GM21423 (cell line): ENCODE results near the gene ANKS1B.

Experiments
- ATAC-seq: cut with Tn5 transposase; IDR thresholded peaks from one replicate; pipeline ENCODE4 v1.9.1; 2021; ENCODE audit warnings: mild to moderate bottlenecking, moderate library complexity; ENCODE audit not compliant: unreplicated experiment

The ANKS1B gene

GRCh38 chr12:99140017-99140720 is 844.6 kb downstream of the ANKS1B start:
- ATAC-seq: no peak

DNA sequence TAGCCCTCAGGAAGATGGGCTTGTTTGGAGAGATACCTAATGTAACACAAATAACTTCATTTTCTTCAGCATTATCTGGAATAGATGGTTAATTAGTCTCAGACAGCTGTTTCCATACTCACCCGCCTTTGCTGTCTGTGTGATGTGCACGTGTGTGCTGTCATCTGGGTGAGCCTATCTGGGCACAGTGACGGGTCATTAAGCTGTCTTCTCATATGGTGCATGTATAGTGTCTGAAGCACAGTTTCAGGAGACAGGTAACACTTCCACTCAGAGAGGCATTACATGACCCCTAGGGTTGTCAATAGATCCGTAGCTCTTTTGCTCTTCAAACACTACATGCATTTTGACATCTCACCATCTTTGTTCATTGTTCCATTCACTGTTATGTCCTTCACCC is 846.3 kb downstream of the ANKS1B start:
- ATAC-seq: no peak

DNA sequence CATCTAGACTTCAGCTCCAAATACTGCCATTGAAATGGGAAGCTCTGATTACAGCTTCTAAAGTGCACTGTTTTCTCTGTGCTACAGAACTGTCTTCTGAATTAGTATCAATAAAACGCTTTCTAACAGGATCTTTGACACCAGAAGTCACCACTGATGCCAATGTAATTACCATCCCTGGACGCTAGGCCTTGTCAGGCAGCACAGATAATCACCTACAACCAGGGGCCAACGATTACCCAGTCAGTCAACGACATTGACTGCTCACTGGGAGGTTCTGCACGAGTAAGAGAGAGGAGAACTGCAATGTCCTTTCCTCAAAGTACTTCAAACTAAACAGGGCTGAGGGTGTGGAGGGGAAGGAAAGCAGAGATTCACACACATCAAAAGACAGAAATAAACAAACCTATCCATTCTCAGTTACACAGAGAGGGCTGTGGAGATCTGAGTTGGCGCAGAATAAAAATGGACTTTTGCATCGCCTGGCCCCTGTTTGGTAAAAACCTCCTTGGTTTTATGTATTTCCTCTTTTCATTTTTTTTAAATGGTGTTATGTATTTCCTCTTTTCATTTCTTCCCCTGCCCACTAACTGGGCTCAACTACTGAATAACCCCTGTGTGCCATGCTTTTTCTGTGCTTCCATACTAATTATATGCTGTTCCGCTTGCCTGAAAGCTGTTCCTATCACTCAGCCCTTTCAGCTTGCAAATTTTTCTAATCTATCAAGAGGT is 847.4 kb downstream of the ANKS1B start:
- no peak for ATAC-seq

GRCh38 chr12:99136516-99136915 is 848.2 kb downstream of the ANKS1B start:
- no peak for ATAC-seq

GRCh38 chr12:99135376-99135775 is 849.4 kb downstream of the ANKS1B start:
- ATAC-seq: no peak

DNA sequence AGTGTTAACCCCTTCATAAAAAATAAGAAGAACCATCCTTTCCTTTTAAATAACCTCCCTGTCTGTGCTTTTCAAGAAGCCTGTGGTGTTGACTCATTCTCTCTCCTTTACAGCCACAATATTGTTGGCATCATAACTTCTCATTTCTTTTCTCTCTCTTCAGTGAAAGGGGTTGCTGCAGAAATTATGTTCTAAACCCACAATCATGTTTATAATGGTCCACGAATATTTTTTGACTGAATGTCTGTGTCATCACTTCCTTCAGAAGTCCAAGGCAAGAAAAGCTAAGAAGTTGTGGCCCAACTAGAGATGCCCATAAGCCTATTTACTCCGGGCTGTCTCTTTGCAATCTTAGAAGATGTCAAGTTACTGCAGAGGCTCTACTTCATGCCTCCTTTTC is 851.3 kb downstream of the ANKS1B start:
- no peak for ATAC-seq

DNA sequence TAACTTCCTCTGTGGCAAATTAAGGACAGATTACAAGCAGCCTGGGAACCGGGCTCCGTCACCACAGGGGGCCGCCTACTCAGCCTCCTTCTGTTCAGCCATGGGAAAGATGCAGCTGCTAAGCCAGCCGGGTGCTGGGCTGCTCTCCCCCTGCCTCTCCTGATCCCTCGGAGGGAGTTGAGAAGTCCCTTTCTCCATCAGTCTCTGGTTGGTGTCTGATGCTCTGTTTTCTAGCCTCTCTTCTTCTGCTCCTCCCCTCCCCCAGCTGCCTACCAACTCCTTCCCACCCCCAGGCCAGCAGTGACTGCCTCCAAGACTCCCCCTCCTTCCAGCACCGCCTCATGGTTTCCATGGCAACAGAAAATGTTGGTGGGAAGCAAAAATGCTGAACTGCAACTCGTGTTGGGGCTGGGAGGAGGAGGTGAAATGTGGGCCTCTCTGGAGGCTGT is 853.0 kb downstream of the ANKS1B start:
- ATAC-seq: peak; percentile 24

GRCh38 chr12:99130808-99131553 is 853.8 kb downstream of the ANKS1B start:
- peak; percentile 95 for ATAC-seq

DNA sequence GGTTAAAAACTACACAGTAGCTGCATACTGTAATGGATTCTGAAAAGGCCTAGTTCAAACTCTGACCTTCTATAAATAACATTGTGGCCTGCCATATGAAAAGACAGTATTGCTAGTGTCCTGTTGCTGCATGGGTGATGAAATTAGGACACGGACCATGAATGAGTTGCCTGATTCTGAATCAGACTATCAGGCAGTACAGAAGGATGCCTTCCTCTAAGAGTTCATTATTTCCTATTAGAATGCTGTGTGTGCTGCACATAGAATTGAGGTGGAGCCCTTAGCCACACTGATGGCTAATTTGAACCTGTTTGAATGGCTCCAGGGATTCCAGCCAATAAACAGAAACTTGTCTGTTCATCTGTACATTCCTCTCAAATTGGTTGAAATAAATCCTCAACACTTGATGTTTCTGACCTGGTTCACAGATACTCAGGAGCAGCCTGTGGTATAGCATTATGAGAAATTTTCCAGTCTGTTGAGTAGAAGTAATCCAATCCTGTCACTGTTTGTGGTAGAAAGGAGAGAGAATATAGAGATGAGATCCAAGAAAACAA is 856.4 kb downstream of the ANKS1B start:
- ATAC-seq: no peak

DNA sequence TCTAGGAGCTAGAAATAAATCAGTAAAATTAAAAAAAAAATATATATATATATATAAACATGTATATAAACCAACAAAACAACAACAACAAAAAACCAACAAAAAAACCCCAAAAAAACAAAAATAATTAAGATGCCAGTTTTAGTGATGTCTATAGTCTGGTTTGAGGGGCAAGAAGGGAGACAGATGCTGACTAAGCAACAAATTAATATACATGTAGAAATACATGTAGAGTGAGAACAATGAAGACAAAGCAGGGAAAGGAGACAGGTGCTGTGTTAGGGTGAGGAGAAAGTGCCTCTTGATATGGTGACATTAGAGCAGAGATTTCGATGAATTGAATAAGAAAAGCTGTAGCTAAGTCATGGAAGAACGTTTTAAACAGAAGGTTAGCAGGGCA is 861.8 kb downstream of the ANKS1B start:
- ATAC-seq: no peak

DNA sequence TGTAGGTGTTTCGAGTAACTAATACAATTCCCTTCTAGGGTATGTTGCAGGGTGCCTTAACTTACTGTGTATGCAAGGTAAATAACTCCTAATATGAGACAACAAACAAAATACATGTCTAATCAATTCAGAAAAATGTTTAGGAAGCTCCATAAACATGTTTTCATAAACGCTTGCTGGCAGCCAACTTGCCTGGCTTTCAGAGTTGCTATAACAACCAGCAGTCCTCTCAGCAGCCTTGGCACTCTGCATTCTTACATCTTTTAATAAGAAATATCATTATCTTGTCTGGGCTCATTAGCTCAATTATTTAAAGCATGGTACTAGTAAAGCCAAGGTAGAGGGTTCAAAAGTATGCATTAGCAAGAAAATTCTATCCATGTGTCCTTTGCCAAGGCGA is 862.2 kb downstream of the ANKS1B start:
- ATAC-seq: no peak

DNA sequence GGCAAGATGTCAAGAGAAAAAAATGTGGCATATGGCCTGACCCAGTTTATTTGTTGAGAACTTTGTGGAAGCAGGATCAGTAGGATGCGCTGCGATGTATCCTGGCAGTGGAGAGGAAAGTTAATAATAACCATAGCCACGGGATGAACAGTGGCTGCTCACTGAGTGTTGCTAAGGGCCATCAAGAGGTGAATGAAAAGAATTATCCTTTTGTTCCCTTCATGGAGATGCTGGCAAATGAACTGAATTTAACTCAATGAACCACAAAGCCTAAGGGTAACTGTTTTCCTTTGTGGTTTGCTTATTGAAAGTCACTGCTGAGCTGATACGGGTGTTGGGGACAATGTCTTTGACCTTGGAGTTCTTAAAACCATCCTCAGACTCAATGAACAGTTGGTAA is 863.2 kb downstream of the ANKS1B start:
- ATAC-seq: no peak

GRCh38 chr12:99119943-99120342 is 864.8 kb downstream of the ANKS1B start:
- ATAC-seq: no peak

DNA sequence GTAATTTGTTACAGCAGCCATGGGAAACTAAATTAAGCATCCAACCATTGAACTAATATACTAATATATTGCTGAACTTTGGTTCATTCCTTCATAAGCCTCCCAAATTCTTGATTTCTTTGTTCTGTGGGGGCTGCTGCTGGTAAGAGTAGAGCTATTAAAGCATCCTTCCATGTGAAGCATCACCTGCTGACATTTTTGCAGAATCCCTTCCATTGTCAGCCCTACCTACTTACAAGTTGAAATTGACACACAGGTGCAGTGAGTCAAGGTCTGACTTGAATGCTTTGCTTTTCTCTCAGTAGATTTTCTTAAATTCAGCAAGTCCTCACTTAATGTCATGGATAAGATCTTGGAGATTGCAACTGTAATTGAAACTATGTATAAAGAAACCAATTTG is 865.3 kb downstream of the ANKS1B start:
- ATAC-seq: no peak

DNA sequence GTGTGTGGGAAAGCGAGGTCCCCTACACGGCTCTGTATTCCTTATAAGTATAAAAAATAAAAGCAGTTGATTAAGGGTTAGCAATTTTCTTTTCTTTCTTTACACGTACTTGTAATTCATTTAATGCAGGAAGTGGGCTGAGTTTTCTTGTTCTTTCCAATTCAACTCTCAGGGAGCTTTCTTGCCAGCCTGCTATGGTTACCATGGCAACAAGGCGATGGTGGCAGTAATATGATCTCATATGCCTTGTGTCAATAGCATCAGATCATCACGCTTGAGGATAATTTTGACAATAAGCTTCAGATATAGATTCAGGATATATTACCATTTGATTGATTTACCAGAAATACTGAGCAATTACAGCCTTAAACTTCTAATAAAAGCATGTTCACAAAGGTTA is 873.1 kb downstream of the ANKS1B start:
- no peak for ATAC-seq

GRCh38 chr12:99110868-99111267 is 873.9 kb downstream of the ANKS1B start:
- no peak for ATAC-seq

DNA sequence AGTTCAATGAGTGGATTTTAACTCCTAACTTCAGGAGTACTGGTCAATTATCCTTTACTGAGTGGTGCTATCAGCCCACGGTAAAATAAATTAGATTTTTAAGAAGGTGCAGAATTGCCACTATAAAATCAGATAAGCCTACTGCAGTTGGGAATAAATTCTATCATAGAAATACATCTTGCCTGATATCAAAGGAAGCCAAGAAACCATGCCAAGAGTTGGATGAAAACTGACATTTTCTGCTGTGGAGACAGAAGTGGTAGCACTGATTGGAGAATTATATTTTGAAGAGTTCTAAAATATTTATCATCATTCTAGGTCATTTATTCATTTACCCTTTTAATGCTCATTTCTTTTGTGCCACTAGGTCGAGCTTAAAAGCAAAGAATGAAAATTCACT is 874.5 kb downstream of the ANKS1B start:
- no peak for ATAC-seq

DNA sequence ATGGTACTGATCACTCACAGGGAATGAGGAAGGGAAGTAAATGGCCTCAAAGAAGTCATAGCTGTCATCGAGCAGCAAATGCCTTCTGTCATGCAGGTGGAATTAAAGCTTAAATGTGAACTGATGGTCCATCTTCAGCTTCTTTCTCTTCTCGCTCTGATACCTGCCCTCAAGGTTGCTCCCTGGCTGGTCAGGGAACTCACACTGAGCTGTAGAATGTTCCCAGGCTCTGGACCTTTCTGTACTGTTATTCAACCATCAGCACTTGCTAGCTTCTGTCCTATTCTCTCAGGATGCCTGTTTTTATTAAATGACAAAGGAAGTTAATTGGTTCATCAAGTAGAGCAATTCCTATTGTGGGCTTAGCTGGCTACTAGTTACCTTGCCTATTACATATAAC is 875.8 kb downstream of the ANKS1B start:
- no peak for ATAC-seq

- no peak for ATAC-seq
Observed at GRCh38 chr12:99099786-99100185, 885.0 kb downstream of the ANKS1B start.

DNA sequence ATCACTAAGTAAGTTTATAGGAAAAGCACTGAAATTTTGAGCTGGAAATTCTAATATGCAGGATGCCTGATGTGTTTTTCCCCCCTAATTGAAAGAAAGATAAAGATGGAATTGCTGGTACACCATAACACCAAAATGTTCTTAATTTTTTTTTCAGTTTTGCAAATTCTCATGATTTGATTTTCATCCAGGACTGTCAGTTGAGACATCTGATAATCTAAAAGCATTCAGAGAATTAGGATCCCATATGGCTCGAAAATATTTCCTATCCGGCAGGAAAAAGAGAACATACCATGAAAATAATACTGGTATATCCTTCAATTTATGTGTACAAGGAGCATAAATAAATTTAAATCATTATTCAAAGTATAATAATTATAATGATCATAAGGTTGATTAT is 887.6 kb downstream of the ANKS1B start:
- ATAC-seq: no peak

DNA sequence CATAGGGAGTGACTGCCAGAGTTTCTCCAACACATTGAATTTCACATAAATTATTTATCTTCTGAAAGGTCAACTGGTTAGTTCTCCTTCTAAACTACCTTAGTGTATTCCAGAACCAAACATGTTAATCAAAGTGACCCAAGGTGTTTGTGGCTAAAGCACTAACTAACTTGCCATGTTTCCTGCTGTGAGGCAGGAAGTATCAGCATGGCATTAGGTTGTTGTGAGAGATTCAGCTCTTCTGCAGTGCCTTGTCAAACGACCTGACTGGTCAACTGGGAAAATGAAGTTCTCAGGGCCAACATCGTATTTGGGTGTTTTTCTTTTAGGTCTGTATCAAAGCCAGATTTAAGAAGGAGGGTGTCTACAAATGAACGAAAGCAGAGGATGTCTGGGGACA is 891.6 kb downstream of the ANKS1B start:
- ATAC-seq: no peak
